SJCRH30 (cell line): ENCODE results near the gene ARHGAP8. TPM values are rescaled to one million over a fixed set of nuclear protein-coding genes. Genes with fewer than 3 reads are reported as not detected.
"Not testable (repeated sequence)": the region's sequence is repeated elsewhere in the genome, so short reads cannot be mapped to it uniquely, and the experiment has no call there.

Experiments used
- DNase-seq, 2 experiments: peaks; one replicate each; pipeline ENCODE4 v3.0.0-alpha.2; 2015 to 2020
- H3K27ac ChIP-seq: fragments of 250-450 bp; sonication (Bioruptor Pico); 2 replicates; pipeline ENCODE4 v1.5.1; 2020; ENCODE audit warnings: mild to moderate bottlenecking, moderate library complexity
- H3K27me3 ChIP-seq: fragments of 250-450 bp; sonication (Bioruptor Pico); 2 replicates; pipeline ENCODE4 v1.5.1; 2020; ENCODE audit warnings: mild to moderate bottlenecking, moderate library complexity
- H3K36me3 ChIP-seq: fragments of 250-450 bp; sonication (Bioruptor Pico); 2 replicates; pipeline ENCODE4 v1.5.1; 2020; ENCODE audit warnings: mild to moderate bottlenecking, moderate library complexity
- H3K4me1 ChIP-seq: fragments of 250-450 bp; sonication (Bioruptor Pico); 2 replicates; pipeline ENCODE4 v1.5.1; 2020; ENCODE audit warnings: mild to moderate bottlenecking, moderate library complexity
- H3K4me3 ChIP-seq: fragments of 250-450 bp; sonication (Bioruptor Pico); 2 replicates; pipeline ENCODE4 v1.5.1; 2020; ENCODE audit warnings: mild to moderate bottlenecking, moderate library complexity
- H3K9me3 ChIP-seq: fragments of 250-450 bp; sonication (Bioruptor Pico); replicated peaks from 2 replicates; pipeline ENCODE4 v1.5.1; 2020; ENCODE audit warnings: mild to moderate bottlenecking, moderate library complexity
- total RNA-seq: library from RNA; depleted of rRNA; stranded (reverse); fragments of >200 nt; shearing (Covaris generic); gene quantifications from 2 replicates; pipeline ENCODE4 v1.2.3, GENCODE V29; 2014

The ARHGAP8 gene
- total RNA-seq, 1 experiment from 2014 or later = 32.4 TPM

GRCh38 chr22:44845796-44846720 lies 93.7 kb downstream of the ARHGAP8 start:
- Histone ChIP-seq H3K27ac (no peak overlapping the region), H3K4me1 (no peaks in the 10 kb centered on the region)

GRCh38 chr22:44846726-44847275 lies 94.4 kb downstream of the ARHGAP8 start:
- H3K4me3 ChIP-seq = no peak overlapping the region
- no peaks in the 10 kb centered on the region for H3K4me1 ChIP-seq
- H3K36me3 ChIP-seq = no peaks in the 10 kb centered on the region
- no peak for DNase-seq
- no peaks in the 10 kb centered on the region for H3K27me3 ChIP-seq
- H3K27ac ChIP-seq = no peak overlapping the region
- no peaks in the 10 kb centered on the region for H3K9me3 ChIP-seq

More at GRCh38 chr22:44845796-44846720, 93.7 kb downstream of the ARHGAP8 start:
- Histone ChIP-seq H3K36me3 (no peaks in the 10 kb centered on the region), H3K9me3 (no peaks in the 10 kb centered on the region), H3K4me3 (no peak overlapping the region), H3K27me3 (no peaks in the 10 kb centered on the region)
- DNase-seq = no peak

- H3K27ac ChIP-seq = no peak overlapping the region
- H3K9me3 ChIP-seq = no peaks in the 10 kb centered on the region
- no peak for DNase-seq
These were observed 95.0 kb downstream of the ARHGAP8 start for GRCh38 chr22:44847380-44847779.

GRCh38 chr22:44847892-44848291 lies 95.5 kb downstream of the ARHGAP8 start:
- no peak overlapping the region for H3K27ac ChIP-seq
- DNase-seq = no peak
- H3K27me3 ChIP-seq = no peaks in the 10 kb centered on the region

More at GRCh38 chr22:44847380-44847779, 95.0 kb downstream of the ARHGAP8 start:
- Histone ChIP-seq H3K4me3 (no peak overlapping the region), H3K27me3 (no peaks in the 10 kb centered on the region), H3K4me1 (no peaks in the 10 kb centered on the region), H3K36me3 (no peaks in the 10 kb centered on the region)

GRCh38 chr22:44848296-44848741 lies 95.9 kb downstream of the ARHGAP8 start:
- no peak for DNase-seq
- H3K4me3 ChIP-seq = no peak overlapping the region
- H3K27ac ChIP-seq = no peak overlapping the region
- no peaks in the 10 kb centered on the region for H3K4me1 ChIP-seq
- no peaks in the 10 kb centered on the region for H3K9me3 ChIP-seq
- no peaks in the 10 kb centered on the region for H3K36me3 ChIP-seq
- no peaks in the 10 kb centered on the region for H3K27me3 ChIP-seq

More at GRCh38 chr22:44847892-44848291, 95.5 kb downstream of the ARHGAP8 start:
- Histone ChIP-seq H3K9me3 (no peaks in the 10 kb centered on the region), H3K4me3 (no peak overlapping the region), H3K36me3 (no peaks in the 10 kb centered on the region), H3K4me1 (no peaks in the 10 kb centered on the region)

- Histone ChIP-seq H3K4me3 (no peak overlapping the region), H3K36me3 (no peaks in the 10 kb centered on the region), H3K27me3 (no peaks in the 10 kb centered on the region), H3K9me3 (no peaks in the 10 kb centered on the region), H3K4me1 (no peaks in the 10 kb centered on the region), H3K27ac (no peak overlapping the region)
- no peak for DNase-seq
These were observed 96.5 kb downstream of the ARHGAP8 start for GRCh38 chr22:44848791-44849420.

GRCh38 chr22:44850946-44851345 lies 98.6 kb downstream of the ARHGAP8 start:
- Histone ChIP-seq H3K27me3 (no peaks in the 10 kb centered on the region), H3K9me3 (no peaks in the 10 kb centered on the region), H3K4me3 (no peak overlapping the region), H3K36me3 (no peaks in the 10 kb centered on the region), H3K4me1 (no peaks in the 10 kb centered on the region), H3K27ac (no peak overlapping the region)
- no peak for DNase-seq

- not testable (repeated sequence) for H3K9me3 ChIP-seq, H3K4me3 ChIP-seq, H3K4me1 ChIP-seq, H3K27ac ChIP-seq, DNase-seq, H3K27me3 ChIP-seq, H3K36me3 ChIP-seq
These were observed 102.3 kb downstream of the ARHGAP8 start for GRCh38 chr22:44854641-44855040.

DNA sequence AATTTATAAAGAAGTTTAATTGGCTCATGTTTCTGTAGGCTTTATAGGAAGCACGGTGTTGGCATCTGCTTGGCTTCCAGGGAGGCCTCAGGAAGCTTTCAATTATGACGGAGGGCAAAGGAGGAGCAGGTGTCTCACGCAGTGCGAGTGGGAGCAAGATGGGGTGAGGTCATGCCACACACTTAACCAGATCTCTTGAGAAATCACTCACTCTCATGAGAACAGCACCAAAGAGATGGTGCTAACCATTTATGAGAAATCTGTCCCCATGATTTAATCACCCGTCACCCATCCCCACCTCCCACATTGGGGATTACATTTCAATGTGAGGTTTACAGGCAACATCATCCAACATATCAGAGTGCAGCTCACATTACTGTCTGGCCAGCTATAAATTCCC lies 103.5 kb downstream of the ARHGAP8 start:
- Histone ChIP-seq H3K4me3 (no peak overlapping the region), H3K27me3 (no peaks in the 10 kb centered on the region), H3K27ac (no peak overlapping the region), H3K36me3 (no peaks in the 10 kb centered on the region), H3K4me1 (peaks cover 15% of the 10 kb centered on the region), H3K9me3 (no peaks in the 10 kb centered on the region)
- no peak for DNase-seq

GRCh38 chr22:44858819-44859218 lies 106.4 kb downstream of the ARHGAP8 start:
- H3K27me3 ChIP-seq, H3K4me3 ChIP-seq, H3K9me3 ChIP-seq, H3K36me3 ChIP-seq, H3K27ac ChIP-seq, DNase-seq: not testable (repeated sequence)
- H3K4me1 ChIP-seq = peaks cover 23% of the 10 kb centered on the region

GRCh38 chr22:44859641-44860040 lies 107.3 kb downstream of the ARHGAP8 start:
- Histone ChIP-seq H3K4me1 (peaks cover 23% of the 10 kb centered on the region), H3K9me3 (no peaks in the 10 kb centered on the region), H3K27ac (peak overlapping the region; percentile 98), H3K27me3 (no peaks in the 10 kb centered on the region), H3K36me3 (no peaks in the 10 kb centered on the region), H3K4me3 (no peak overlapping the region)
- no peak for DNase-seq

GRCh38 chr22:44860311-44860710 lies 107.9 kb downstream of the ARHGAP8 start:
- Histone ChIP-seq H3K4me3 (no peak overlapping the region), H3K27ac (peak overlapping the region; percentile 98), H3K4me1 (peaks cover 23% of the 10 kb centered on the region), H3K27me3 (no peaks in the 10 kb centered on the region), H3K9me3 (no peaks in the 10 kb centered on the region), H3K36me3 (no peaks in the 10 kb centered on the region)
- DNase-seq = peak; percentile 89 to 95

DNA sequence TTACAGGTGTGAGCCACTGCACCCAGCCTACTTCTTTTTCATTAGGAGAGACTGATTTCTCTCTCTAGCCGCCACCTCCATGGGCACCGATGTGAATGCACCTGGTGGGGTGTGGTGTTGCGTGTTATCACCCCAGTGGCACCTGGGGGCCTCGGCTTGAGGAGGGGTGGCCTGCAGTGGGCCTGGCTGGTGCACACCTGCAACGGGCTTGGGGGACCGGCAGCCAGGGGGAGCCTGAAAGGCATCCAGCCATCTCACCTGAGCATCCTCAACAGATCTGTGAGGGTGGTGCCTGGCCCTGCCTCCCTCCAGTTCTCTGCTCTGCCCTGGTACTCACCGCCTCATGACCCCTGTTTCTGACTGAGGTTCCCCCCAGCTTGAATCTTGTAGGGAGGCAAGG lies 108.9 kb downstream of the ARHGAP8 start:
- H3K9me3 ChIP-seq = no peaks in the 10 kb centered on the region
- peaks cover 23% of the 10 kb centered on the region for H3K4me1 ChIP-seq
- H3K36me3 ChIP-seq = no peaks in the 10 kb centered on the region
- DNase-seq = no peak
- H3K27me3 ChIP-seq = no peaks in the 10 kb centered on the region
- no peak overlapping the region for H3K4me3 ChIP-seq
- H3K27ac ChIP-seq = peak overlapping the region; percentile 98

- Histone ChIP-seq H3K36me3 (no peaks in the 10 kb centered on the region), H3K27ac (no peak overlapping the region), H3K4me3 (no peak overlapping the region), H3K4me1 (peaks cover 23% of the 10 kb centered on the region), H3K27me3 (no peaks in the 10 kb centered on the region), H3K9me3 (no peaks in the 10 kb centered on the region)
- no peak for DNase-seq
These were observed 109.9 kb downstream of the ARHGAP8 start for GRCh38 chr22:44862281-44862680.
